ENCODE data around the gene TKTL1.

GRCh38 chrX:154355094-154355775 lies 59.6 kb downstream of the TKTL1 start:
- TF ChIP-seq CTCF (conservative IDR thresholded peaks at IDR 0.05; ENCODE audit: low read depth in 2 of 2): no peak
- TF ChIP-seq POLR2AphosphoS5 (IDR thresholded peaks at IDR 0.05; ENCODE audit: low read depth): no peak
- no peak for TF ChIP-seq ETS1 (IDR thresholded peaks at IDR 0.05)
- no peak for TF ChIP-seq EZH2 (IDR thresholded peaks at IDR 0.05; ENCODE audit: low read depth, unreplicated experiment)
- TF ChIP-seq REST (IDR thresholded peaks at IDR 0.05; ENCODE audit: unreplicated experiment): no peak
